Islet of Langerhans (tissue), 1 donor: ENCODE data around the gene GPR84.

Source experiments
- FAIRE-seq: peaks from one replicate; lab custom pipeline; 2011; peaks lifted over from hg19 to GRCh38; lab: Jason Lieb, UNC

GPR84 gene

GRCh38 chr12:54324617-54325441 is 39.5 kb downstream of the GPR84 start, which contains the start of gene COPZ1:
TSS of gene COPZ1 (plus strand) at chr12:54325131. CDS start at chr12:54325164, 33 bp downstream.
- peak; percentile 97 for FAIRE-seq

- FAIRE-seq: no peak
Measured at GRCh38 chr12:54321363-54321762, 42.9 kb downstream of the GPR84 start.
